AG09309 (cell line): Measurements from ENCODE around the gene MOB3B.

Experiments
- DNase-seq: peaks from one replicate; pipeline ENCODE4 v3.0.0-alpha.2; 2010; ENCODE audit warnings: low read depth
- H3K4me3 ChIP-seq: 2 replicates; pipeline ENCODE4 v1.5.1; 2011; ENCODE audit warnings: mild to moderate bottlenecking, low read depth, low read length, moderate library complexity; ENCODE audit not compliant: control insufficient read depth
- CTCF ChIP-seq: IDR thresholded peaks from 2 replicates; pipeline ENCODE4 v1.5.1; 2011; ENCODE audit warnings: mild to moderate bottlenecking, low read depth, low read length, inconsistent platforms; ENCODE audit not compliant: insufficient read depth, control insufficient read depth; ENCODE audit errors: missing control alignments

The MOB3B gene

DNA sequence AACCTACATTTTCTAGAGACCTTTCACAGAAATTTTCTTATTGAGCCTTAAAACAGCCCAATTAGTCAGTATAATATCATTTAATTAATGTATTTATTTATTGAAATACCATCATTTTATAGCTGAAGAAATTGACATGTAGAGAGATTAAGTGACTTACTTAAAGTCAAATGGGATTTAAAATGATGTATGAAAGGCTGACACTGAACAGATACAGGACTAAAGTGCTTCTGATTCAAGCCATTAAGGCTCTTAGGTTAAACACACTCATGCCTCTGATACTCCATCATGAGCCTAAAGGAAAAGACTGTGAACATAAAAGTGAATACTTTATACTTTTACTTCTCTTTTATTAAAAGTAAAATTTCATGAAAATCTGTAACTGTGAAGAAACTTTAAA is 30.8 kb upstream of the MOB3B start:
- DNase-seq, result no peak
- no peak overlapping the region for H3K4me3 ChIP-seq
- TF ChIP-seq CTCF, result no peak

- no peak overlapping the region for H3K4me3 ChIP-seq
- no peak for TF ChIP-seq CTCF
- no peak for DNase-seq
Measured at GRCh38 chr9:27558307-27558706, 28.7 kb upstream of the MOB3B start.

DNA sequence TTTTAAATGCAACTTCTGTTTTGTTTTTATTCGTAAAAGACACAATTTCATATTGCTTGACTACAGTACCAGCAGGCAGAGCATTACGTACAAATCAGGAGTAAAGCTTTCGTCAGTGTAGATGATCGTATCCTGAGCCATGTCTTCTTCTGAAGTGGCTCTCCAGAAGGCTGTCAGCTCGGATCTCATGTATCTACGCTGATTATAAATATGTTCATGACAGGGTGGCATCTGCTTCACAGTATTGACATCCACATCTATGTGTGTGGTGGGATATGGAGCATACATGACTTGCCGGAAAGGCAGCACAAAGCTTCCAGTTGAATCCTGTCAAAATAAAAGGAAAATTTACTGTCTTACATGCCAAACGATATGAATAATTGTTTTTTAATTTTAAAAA is 26.9 kb upstream of the MOB3B start:
- no peak for TF ChIP-seq CTCF
- no peak for DNase-seq
- no peak overlapping the region for H3K4me3 ChIP-seq

DNA sequence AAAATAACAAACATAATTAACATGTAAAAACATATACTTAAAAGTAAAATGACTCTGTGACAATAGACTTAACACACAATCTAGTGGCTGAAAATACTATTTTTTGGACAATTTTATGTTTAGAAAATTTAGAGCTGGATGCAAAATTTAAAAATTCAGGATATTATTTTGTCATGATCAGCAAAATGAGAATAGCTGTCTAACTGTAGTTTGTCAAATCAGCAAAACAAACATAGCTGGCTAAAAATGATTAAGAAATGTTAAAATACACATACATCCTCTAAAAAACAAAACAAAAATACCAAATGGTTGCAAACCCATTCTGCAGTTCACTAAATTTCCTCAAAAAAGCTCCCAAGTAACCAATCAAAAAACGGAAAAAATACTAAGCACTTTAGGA is 25.1 kb upstream of the MOB3B start:
- no peak for DNase-seq
- TF ChIP-seq CTCF, result no peak
- no peak overlapping the region for H3K4me3 ChIP-seq

GRCh38 chr9:27549196-27549755 is 19.7 kb upstream of the MOB3B start:
- no peak overlapping the region for H3K4me3 ChIP-seq
- no peak for TF ChIP-seq CTCF
- DNase-seq, result no peak

DNA sequence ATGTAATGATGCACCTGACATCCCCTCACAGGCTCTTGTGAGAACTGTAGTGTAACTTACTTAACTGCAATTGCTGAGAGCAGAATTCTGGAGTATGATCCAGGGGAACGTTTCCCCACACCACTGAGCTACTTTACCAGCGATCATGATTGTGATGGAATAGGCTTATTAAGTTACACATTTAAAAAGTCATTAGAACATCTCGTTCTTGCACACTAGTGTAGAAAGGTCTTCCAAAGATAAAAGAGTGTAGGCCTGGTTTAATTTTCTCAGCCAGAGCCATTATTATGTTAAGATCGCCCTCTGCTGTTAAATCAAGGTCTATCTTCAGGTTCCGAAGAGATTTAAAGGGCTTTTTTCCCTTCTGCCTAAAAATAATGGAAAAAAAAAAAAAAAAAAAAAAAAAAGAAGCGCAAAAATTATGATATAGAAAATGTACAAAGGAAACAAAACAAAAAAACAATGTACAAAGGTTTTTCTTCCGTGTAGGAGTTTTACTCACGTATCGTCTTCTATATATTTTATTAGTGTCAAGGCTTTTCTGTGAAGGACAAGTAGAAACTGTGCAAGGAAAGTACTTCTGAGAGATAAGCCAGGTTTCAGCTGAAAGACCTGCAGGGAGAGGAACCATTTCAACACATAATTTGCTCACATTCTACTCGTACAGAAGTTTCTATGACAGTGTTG is 18.6 kb upstream of the MOB3B start:
- DNase-seq, result no peak
- peak; percentile 39 for TF ChIP-seq CTCF
- H3K4me3 ChIP-seq, result no peak overlapping the region
